A673 (cell line): ENCODE data around the gene CNIH2. TPM values are rescaled to one million over a fixed set of nuclear protein-coding genes. Genes with fewer than 3 reads are reported as not detected.

ENCODE experiments used
- Bru-seq: library from RNA; stranded (reverse); fragments of 400-500 nt; gene quantifications from one replicate; lab custom pipeline; 2021; lab: Mats Ljungman, UMichigan
- BruChase-seq, 2 experiments: library from RNA; stranded (reverse); fragments of 400-500 nt; gene quantifications; one replicate each; lab custom pipeline; 2021; lab: Mats Ljungman, UMichigan
- BruUV-seq: library from RNA; stranded (reverse); fragments of 400-500 nt; replicated peaks from 2 replicates; lab custom pipeline; 2021; lab: Mats Ljungman, UMichigan
- CTCF ChIA-PET: fragments of 300-600 bp; sonication (Branson Sonifier 250); formaldehyde crosslinking; loops from one replicate; lab custom pipeline; 2022; ENCODE audit warnings: antibody characterized with exemption; lab: Charles Lee
- POLR2A ChIA-PET: fragments of 300-600 bp; sonication (Branson Sonifier 250); formaldehyde crosslinking; loops from one replicate; lab custom pipeline; 2022; ENCODE audit warnings: antibody characterized with exemption; ENCODE audit not compliant: low non-redundant PET; lab: Charles Lee
- DNase-seq: peaks from one replicate; pipeline ENCODE4 v3.0.0-alpha.2; 2015; ENCODE audit warnings: low spot score
- H3K27ac ChIP-seq: fragments of 200-600 bp; sonication (generic); 2 replicates; pipeline ENCODE4 v1.5.1; 2016; ENCODE audit warnings: mixed run types, low read depth, mild to moderate bottlenecking, mixed read lengths, antibody characterized with exemption, low read length; ENCODE audit not compliant: poor library complexity, severe bottlenecking
- H3K27me3 ChIP-seq: fragments of 200-600 bp; sonication (generic); replicated peaks from 2 replicates; pipeline ENCODE4 v1.6.1; 2017; ENCODE audit warnings: mixed run types, low read depth, mild to moderate bottlenecking, mixed read lengths, antibody characterized with exemption, low read length; ENCODE audit not compliant: insufficient read depth, poor library complexity
- H3K36me3 ChIP-seq: fragments of 200-600 bp; sonication (generic); 2 replicates; pipeline ENCODE4 v1.6.1; 2016; ENCODE audit warnings: mixed run types, mild to moderate bottlenecking, mixed read lengths, antibody characterized with exemption, low read length; ENCODE audit not compliant: insufficient read depth, poor library complexity, severe bottlenecking
- H3K4me1 ChIP-seq: fragments of 200-600 bp; sonication (generic); 2 replicates; pipeline ENCODE4 v1.6.1; 2017; ENCODE audit warnings: mixed run types, mild to moderate bottlenecking, mixed read lengths, antibody characterized with exemption, low read length; ENCODE audit not compliant: insufficient read depth, poor library complexity, severe bottlenecking
- H3K4me3 ChIP-seq: fragments of 200-600 bp; sonication (generic); 2 replicates; pipeline ENCODE4 v1.5.1; 2016; ENCODE audit warnings: low read depth, mixed run types, mild to moderate bottlenecking, mixed read lengths, low read length; ENCODE audit not compliant: poor library complexity, severe bottlenecking
- H3K9me3 ChIP-seq: fragments of 200-600 bp; sonication (generic); 2 replicates; pipeline ENCODE4 v1.6.1; 2016; ENCODE audit warnings: mixed run types, low read depth, mild to moderate bottlenecking, mixed read lengths, antibody characterized with exemption, low read length; ENCODE audit not compliant: poor library complexity, severe bottlenecking
- EZH2 ChIP-seq: fragments of 200-600 bp; sonication (generic); IDR thresholded peaks from 2 replicates; pipeline ENCODE4 v1.6.1; 2017; ENCODE audit warnings: borderline replicate concordance, low read depth, mild to moderate bottlenecking, mixed read lengths, antibody characterized with exemption, low read length; ENCODE audit not compliant: poor library complexity, severe bottlenecking
- intact Hi-C: fragments of 100-400 bp; cut with micrococcal nuclease; formaldehyde crosslinking; loops from one replicate; pipeline ENCODE4 v1.10.0; 2022; ENCODE audit not compliant: unreplicated experiment
- long read RNA-seq: library from polyadenylated mRNA; stranded (forward); transcript quantifications from one replicate; pipeline ENCODE4 v2.0.0, GENCODE V29; 2022
- total RNA-seq: library from RNA; stranded (reverse); gene quantifications from 2 replicates; pipeline ENCODE4 v1.2.3, GENCODE V29; 2021
- TF ChIP-seq, protein P1 (sequence below): fragments of 300-800, 200-600 bp; sonication (generic); conservative IDR thresholded peaks from 2 replicates; pipeline ENCODE4 v1.5.1; 2017; ENCODE audit warnings: low read depth, mild to moderate bottlenecking, antibody characterized with exemption, low read length, moderate library complexity, mixed read lengths

CNIH2 gene
- total RNA-seq (11.6 and 13.7 TPM in 2 replicates), Bru-seq, nascent RNA (percentile 40 among the genes with signal in this experiment), BruChase-seq, experiment 1, labeled RNA remaining after a 2-hour chase (percentile 48 among the genes with signal in this experiment), BruChase-seq, experiment 2, labeled RNA remaining after a 6-hour chase (percentile 44 among the genes with signal in this experiment)
- long read RNA-seq, transcript CNIH2-201 (6 exons, 1,356 nt) = major isoform, 20 of 29 reads
- long read RNA-seq, partial matches to known transcripts = 2 of 29 reads
- long read RNA-seq, other reads (novel, unspliced or antisense) = 4 of 29 reads

DNA sequence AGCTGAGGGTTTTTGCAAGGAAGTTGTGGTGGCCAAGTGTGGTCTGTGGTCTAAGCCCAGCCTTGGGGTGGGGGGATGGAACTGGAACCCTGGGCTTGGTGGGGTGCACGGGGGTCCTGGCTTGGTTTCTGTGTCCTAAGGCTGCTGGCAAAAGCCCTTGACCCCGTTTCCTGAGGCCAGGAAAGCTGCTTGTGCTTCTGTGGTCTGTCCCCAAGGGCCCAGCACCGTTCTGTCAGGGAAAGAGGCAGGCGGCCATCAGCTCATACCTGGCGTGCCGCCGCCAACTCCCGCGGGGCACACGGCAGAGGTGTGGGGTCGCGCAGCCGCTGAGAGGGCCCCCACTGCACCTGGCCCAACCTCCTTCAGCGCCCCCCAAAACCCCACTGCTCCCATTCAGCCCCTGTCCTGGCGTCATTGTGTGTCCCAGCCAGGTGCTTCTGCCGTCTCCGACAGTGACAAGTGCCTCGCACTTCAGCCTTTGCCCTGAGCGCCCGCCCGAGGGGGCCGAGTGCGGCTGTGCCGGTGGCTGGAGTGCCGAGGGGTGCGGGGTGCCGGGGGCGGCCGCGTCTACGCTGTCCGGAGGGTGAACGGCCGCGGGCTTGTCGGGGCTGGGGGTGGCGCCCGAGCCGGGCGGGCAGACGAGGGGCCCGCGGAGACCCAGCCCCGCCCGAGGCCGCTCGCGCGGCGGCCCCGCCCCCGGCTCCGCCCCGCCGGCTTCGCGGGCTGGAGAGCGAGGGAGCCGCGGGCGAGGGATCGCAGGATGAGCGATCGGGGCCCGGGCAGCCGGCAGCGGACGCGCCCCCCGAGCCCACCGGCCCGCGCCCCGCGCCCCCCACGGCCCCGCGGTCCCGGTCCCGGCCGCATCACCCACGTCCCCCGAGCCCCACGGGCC is at the start of gene CNIH2:
Gene CNIH2 (plus strand): TSS at position 705 of the 892 bp plus-strand sequence. CDS start 282 bp downstream, outside the sequence.
- BruUV-seq = no TSS peak

DNA sequence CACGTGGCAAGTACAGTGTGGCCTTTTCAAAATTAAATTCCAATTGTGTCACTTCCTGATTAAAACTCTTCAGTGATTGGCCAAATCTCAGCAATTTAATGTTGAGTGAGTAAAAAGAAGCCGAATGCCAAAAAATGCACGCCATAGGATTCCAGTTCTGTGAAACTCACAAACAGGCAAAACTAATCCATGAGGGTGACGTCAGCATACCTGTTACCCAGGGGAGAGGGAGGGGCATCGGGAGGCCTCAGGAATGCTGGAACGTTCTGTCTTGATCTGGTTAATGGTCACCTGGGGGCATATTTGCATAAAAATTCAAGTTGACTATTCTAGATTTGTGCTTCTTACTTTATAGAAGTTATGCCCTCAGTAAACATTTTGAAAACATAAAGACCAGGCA is 49.5 kb upstream of the CNIH2 start:
- intact Hi-C loops = no loop called here
- CTCF ChIA-PET = no interaction called here
- BruUV-seq = no TSS peak

More for the DNA sequence above, at the start of gene CNIH2:
- Histone ChIP-seq H3K27ac (peak within 1 kb of the TSS; percentile 18), H3K4me1 (peaks cover 27% of the 10 kb centered on the region), H3K27me3 (no peaks in the 10 kb centered on the region), H3K9me3 (no peaks in the 10 kb centered on the region), H3K4me3 (peak within 1 kb of the TSS; percentile 38), H3K36me3 (peaks cover 28% of the 10 kb centered on the region)
- TF ChIP-seq EZH2 = no peak
- TF ChIP-seq, protein P1, sequence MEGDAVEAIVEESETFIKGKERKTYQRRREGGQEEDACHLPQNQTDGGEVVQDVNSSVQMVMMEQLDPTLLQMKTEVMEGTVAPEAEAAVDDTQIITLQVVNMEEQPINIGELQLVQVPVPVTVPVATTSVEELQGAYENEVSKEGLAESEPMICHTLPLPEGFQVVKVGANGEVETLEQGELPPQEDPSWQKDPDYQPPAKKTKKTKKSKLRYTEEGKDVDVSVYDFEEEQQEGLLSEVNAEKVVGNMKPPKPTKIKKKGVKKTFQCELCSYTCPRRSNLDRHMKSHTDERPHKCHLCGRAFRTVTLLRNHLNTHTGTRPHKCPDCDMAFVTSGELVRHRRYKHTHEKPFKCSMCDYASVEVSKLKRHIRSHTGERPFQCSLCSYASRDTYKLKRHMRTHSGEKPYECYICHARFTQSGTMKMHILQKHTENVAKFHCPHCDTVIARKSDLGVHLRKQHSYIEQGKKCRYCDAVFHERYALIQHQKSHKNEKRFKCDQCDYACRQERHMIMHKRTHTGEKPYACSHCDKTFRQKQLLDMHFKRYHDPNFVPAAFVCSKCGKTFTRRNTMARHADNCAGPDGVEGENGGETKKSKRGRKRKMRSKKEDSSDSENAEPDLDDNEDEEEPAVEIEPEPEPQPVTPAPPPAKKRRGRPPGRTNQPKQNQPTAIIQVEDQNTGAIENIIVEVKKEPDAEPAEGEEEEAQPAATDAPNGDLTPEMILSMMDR = no peak
- peak; percentile 74 for DNase-seq
- ChIA-PET CTCF (no interaction called here), POLR2A (no interaction called here)
- intact Hi-C loops = no loop called here

DNA sequence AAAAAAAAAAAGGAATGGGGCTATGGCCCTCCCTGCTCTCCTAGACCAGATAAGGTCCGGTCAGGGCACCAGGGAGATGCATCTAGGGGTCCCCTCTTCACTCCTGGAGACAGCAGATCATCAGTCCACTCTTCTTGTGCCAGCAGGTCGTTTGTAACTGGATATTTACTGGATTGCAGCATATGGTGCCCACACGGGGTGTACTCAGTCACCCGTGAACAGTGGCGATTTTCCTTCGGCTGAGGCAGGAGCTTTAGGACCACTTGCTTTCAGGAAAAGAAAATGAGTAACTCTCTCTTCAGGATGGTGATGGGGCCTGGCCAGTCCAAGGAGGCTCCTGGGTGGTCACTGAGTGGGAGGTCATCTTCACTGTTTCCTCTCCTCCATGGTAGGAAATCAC is 47.8 kb upstream of the CNIH2 start:
- Histone ChIP-seq H3K27ac (no peak overlapping the region), H3K4me3 (no peak overlapping the region), H3K27me3 (no peaks in the 10 kb centered on the region), H3K4me1 (peaks cover 9% of the 10 kb centered on the region), H3K36me3 (peaks cover 8% of the 10 kb centered on the region), H3K9me3 (no peaks in the 10 kb centered on the region)
- intact Hi-C loops = no loop called here
- CTCF ChIA-PET = no interaction called here
- no TSS peak for BruUV-seq
- DNase-seq = no peak
- TF ChIP-seq EZH2 = no peak
- TF ChIP-seq, protein P1 = no peak
- POLR2A ChIA-PET = no interaction called here

More for the DNA sequence above, 49.5 kb upstream of the CNIH2 start:
- H3K4me1 ChIP-seq = peaks cover 9% of the 10 kb centered on the region
- DNase-seq = peak; percentile 37
- peaks cover 8% of the 10 kb centered on the region for H3K36me3 ChIP-seq
- no peaks in the 10 kb centered on the region for H3K9me3 ChIP-seq
- no peak for TF ChIP-seq EZH2
- TF ChIP-seq, protein P1 = no peak
- POLR2A ChIA-PET = no interaction called here
- no peak overlapping the region for H3K27ac ChIP-seq
- no peak overlapping the region for H3K4me3 ChIP-seq
- H3K27me3 ChIP-seq = no peaks in the 10 kb centered on the region
